22Rv1 (cell line): ENCODE results near the gene DCN.

Source experiments
- ZFX ChIP-seq: fragments of 450-650 bp; IDR thresholded peaks from 2 replicates; pipeline ENCODE4 v1.6.1; 2017; ENCODE audit warnings: antibody characterized with exemption, borderline replicate concordance
- TF ChIP-seq, protein P1 (sequence below): fragments of 450-650 bp; IDR thresholded peaks from 2 replicates; pipeline ENCODE4 v1.5.1; 2017; ENCODE audit warnings: mild to moderate bottlenecking

DNA sequence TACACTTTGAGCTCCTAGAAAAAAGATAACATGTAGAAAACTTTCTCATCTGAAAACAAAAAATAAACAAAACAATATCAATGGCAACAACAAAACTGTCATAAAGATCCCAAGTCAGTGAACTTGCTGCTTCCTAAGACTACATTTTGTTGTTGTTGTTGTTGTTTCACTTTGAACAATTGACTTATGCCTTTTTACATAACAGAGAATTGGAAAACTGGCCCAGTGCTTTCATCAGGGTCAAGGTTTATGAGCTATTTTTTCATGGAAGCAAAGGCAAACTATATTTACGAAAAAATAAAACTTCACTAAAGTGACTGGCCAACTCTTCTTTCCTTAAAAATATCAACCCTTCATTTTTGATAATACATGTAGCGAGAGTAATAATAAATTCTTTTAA lies 6.3 kb downstream of the DCN start:
- TF ChIP-seq, protein P1, sequence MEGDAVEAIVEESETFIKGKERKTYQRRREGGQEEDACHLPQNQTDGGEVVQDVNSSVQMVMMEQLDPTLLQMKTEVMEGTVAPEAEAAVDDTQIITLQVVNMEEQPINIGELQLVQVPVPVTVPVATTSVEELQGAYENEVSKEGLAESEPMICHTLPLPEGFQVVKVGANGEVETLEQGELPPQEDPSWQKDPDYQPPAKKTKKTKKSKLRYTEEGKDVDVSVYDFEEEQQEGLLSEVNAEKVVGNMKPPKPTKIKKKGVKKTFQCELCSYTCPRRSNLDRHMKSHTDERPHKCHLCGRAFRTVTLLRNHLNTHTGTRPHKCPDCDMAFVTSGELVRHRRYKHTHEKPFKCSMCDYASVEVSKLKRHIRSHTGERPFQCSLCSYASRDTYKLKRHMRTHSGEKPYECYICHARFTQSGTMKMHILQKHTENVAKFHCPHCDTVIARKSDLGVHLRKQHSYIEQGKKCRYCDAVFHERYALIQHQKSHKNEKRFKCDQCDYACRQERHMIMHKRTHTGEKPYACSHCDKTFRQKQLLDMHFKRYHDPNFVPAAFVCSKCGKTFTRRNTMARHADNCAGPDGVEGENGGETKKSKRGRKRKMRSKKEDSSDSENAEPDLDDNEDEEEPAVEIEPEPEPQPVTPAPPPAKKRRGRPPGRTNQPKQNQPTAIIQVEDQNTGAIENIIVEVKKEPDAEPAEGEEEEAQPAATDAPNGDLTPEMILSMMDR, result no peak
- no peak for TF ChIP-seq ZFX
